Mucosa of descending colon (tissue), 3 donors: ENCODE data around the gene HS3ST1. TPM values are rescaled to one million over a fixed set of nuclear protein-coding genes. Genes with fewer than 3 reads are reported as not detected.
A peak's percentile ranks its signal among the peaks of the same experiment; 100 is the strongest.

Experiments used
- ATAC-seq: fragments of 200-7000 bp; cut with Tn5 transposase; one replicate; pipeline ENCODE4 v1.9.1; 2020; ENCODE audit warnings: mild to moderate bottlenecking, moderate library complexity
- DNase-seq, 3 donors: peaks; one replicate each; pipeline ENCODE4 v3.0.0-alpha.2; 2020
- H3K36me3 ChIP-seq: fragments of 200-600 bp; one replicate; pipeline ENCODE4 v1.8.0; 2021; ENCODE audit warnings: low read depth, mild to moderate bottlenecking
- H3K4me1 ChIP-seq: fragments of 200-600 bp; one replicate; pipeline ENCODE4 v1.8.0; 2021; ENCODE audit warnings: low read depth, mild to moderate bottlenecking
- H3K4me3 ChIP-seq: fragments of 200-600 bp; one replicate; pipeline ENCODE4 v1.8.0; 2021; ENCODE audit warnings: mild to moderate bottlenecking
- H3K9me3 ChIP-seq: fragments of 200-600 bp; one replicate; pipeline ENCODE4 v1.8.0; 2021; ENCODE audit warnings: mild to moderate bottlenecking
- CTCF ChIP-seq: fragments of 200-600 bp; IDR thresholded peaks from one replicate; pipeline ENCODE4 v1.8.0; 2022; ENCODE audit warnings: antibody characterized with exemption, mild to moderate bottlenecking
- intact Hi-C, 2 donors: fragments of 100-400 bp; cut with DNase I in 1 of 2; cut with micrococcal nuclease in 1 of 2; formaldehyde crosslinking; loops; one replicate each; pipeline versions ENCODE4 v1.11.0 to v1.11.1; 2022; cut with DNase I, micrococcal nuclease
- total RNA-seq, 3 donors: library from RNA; stranded (reverse); fragmentation: NEBNext Ultra II Directional in 2 of 3; extraction: Animal tissue kit (Norgen Biotek cat#: 25700) in 2 of 3; gene quantifications; one replicate each; pipeline versions ENCODE4 v1.2.1 to v1.2.4, GENCODE V29; 2021 to 2023
- donor health status: DM: no; HTN: no; CAD: no; lungs with moderate emphysema.
- donor health status: DM: no; HTN: no; CAD: no.
- donor health status: DM: no; HTN: yes; CAD: no.

The HS3ST1 gene
- total RNA-seq, 3 donors from 2014 or later: 4.0 to 6.3 (median 5.5) TPM

- DNase-seq (no peak), ATAC-seq (no peak)
- Histone ChIP-seq H3K36me3 (no peaks in the 10 kb centered on the region), H3K4me3 (no peak overlapping the region), H3K9me3 (no peaks in the 10 kb centered on the region), H3K4me1 (no peaks in the 10 kb centered on the region)
- intact Hi-C loops: no loop called here
- no peak for TF ChIP-seq CTCF
These were observed 12.5 kb upstream of the HS3ST1 start for GRCh38 chr4:11441194-11441556.

GRCh38 chr4:11440481-11441193 is 11.9 kb upstream of the HS3ST1 start:
- ATAC-seq (no peak), DNase-seq (no peak)
- intact Hi-C loops: no loop called here
- Histone ChIP-seq H3K36me3 (no peaks in the 10 kb centered on the region), H3K4me1 (no peaks in the 10 kb centered on the region), H3K4me3 (no peak overlapping the region), H3K9me3 (no peaks in the 10 kb centered on the region)
- no peak for TF ChIP-seq CTCF

GRCh38 chr4:11439836-11440235 is 11.1 kb upstream of the HS3ST1 start:
- H3K9me3 ChIP-seq: no peaks in the 10 kb centered on the region
- ATAC-seq: no peak
- intact Hi-C loops: no loop called here

GRCh38 chr4:11438647-11439046 is 10.0 kb upstream of the HS3ST1 start:
- no peak overlapping the region for H3K4me3 ChIP-seq
- TF ChIP-seq CTCF: no peak
- H3K36me3 ChIP-seq: no peaks in the 10 kb centered on the region
- intact Hi-C loops: no loop called here
- no peaks in the 10 kb centered on the region for H3K4me1 ChIP-seq
- DNase-seq (no peak), ATAC-seq (no peak)
- H3K9me3 ChIP-seq: no peaks in the 10 kb centered on the region

More at GRCh38 chr4:11439836-11440235, 11.1 kb upstream of the HS3ST1 start:
- no peaks in the 10 kb centered on the region for H3K4me1 ChIP-seq
- no peak for TF ChIP-seq CTCF
- H3K4me3 ChIP-seq: no peak overlapping the region
- H3K36me3 ChIP-seq: no peaks in the 10 kb centered on the region
- no peak for DNase-seq

GRCh38 chr4:11436673-11437072 is 8.0 kb upstream of the HS3ST1 start:
- no peak for DNase-seq
- peak; percentile 34 for ATAC-seq

More at GRCh38 chr4:11436673-11437072, 8.0 kb upstream of the HS3ST1 start:
- H3K4me1 ChIP-seq: no peaks in the 10 kb centered on the region
- intact Hi-C loops: no loop called here
- no peaks in the 10 kb centered on the region for H3K36me3 ChIP-seq
- no peak overlapping the region for H3K4me3 ChIP-seq
- no peak for TF ChIP-seq CTCF
- H3K9me3 ChIP-seq: no peaks in the 10 kb centered on the region
